Measurements from ENCODE around the gene FCHSD2.

Gene FCHSD2

DNA sequence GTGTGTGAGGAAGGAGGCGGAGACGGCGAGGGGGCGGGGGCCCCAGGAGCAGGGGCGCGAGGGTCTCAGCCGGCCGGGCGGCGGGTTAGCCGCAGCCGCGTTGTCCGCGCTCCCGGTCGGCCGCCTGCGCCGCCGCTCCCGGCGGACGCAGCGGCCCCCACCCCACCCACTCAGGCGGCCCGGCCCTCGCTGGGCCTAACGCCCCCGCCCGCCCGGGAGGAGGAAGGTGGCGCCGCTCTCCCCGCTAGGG lies at the start of gene FCHSD2:
FCHSD2 (minus strand) TSS at position 191 of the 250 bp plus-strand sequence. CDS start 441 bp downstream, outside the sequence.
- Mint-ChIP-seq H3K9me3 (no peaks in the 10 kb centered on the region), H3K27ac (peak within 1 kb of the TSS; percentile 94 to 96), H3K4me1 (peaks cover 48% of the 10 kb centered on the region), H3K27me3 (peaks cover 8% of the 10 kb centered on the region), H3K4me3 (peak within 1 kb of the TSS; percentile 89 to 92)
- no peak for ATAC-seq
- no peak for DNase-seq

DNA sequence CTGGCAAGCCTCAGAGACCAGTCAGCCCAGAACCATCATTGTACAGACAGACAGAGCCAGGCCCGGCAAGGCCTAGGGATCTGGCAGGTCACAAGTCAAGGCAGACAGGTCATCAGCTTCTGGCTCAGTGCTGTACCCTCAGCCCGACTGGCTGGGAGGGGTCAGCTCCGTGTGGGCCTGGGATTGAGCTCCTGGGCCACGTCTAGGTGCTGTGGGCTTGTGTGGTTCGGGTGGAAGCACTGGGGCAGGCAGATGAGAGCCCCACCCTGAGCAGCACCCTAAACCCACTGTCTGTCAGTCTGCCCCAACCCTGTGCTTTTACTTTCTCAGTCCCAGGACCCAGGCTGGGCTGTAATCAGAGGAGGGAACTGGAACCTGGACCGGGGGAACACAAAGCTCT lies 49.0 kb upstream of the FCHSD2 start:
- Mint-ChIP-seq H3K27ac (peak overlapping the region in 1 of 2 donors; percentile 59), H3K4me3 (no peak overlapping the region), H3K9me3 (no peaks in the 10 kb centered on the region), H3K4me1 (no peaks in the 10 kb centered on the region), H3K27me3 (peaks cover 18% of the 10 kb centered on the region)
- ATAC-seq (no peak), DNase-seq (no peak)

DNA sequence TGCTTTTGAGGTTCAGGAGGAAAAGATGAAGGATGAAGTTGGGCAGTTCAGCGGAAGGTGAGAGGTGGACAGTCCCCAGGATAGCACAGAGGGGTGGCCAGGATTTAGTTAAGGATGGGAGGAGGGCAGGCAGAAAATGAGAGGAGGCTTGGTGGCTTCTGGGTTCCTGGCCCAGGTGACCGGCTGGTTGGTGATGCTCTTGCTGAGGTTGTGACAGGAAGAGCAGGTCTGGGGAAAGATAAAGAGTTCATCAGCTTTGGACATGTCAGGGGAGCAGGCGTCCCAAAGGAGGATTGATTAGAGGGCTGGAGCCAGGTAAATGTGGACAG lies 48.4 kb upstream of the FCHSD2 start:
- no peak overlapping the region for H3K27ac Mint-ChIP-seq

DNA sequence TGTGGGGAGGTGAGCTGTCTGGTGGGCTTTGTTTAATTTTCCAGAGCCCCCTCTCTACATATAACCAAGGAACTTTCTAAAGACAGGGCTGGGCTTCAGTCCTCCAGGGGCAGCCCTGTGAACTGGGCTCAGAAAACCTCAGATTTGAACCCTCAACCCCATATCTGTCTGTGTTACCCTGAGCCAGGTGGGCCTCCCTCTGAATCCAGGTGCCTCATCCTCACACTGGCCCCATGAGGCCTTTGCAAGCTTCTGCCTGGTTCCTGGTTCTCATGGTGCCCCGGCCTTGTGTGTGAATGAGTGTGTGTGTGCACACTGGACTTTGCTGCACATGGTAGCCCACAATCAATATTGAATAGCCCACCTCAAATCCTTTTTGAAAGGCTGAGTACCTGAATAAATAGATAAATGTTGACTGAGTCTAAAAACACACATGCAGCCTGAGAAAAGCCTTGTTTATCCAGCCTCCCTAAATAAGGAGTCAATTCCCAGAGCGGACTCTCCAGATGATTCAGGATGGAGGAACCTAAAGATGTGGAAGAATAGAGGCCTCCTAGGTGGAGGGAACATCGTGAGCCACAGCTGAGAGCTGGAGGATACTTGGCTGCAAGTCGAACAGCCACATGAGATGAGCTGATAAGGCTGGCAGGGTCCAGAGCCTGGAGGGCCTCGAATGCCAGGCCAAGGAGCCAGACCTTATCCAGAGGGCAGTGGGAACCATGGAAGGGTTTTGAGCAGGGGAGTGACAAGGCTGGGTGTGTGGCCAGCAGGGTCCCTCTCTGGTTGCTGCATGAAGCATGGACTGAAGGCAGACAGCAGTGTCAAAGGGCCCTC lies 47.8 kb upstream of the FCHSD2 start:
- no peak overlapping the region for H3K4me3 Mint-ChIP-seq
- ATAC-seq = no peak
- no peak for DNase-seq
- peaks cover 27% of the 10 kb centered on the region for H3K27me3 Mint-ChIP-seq
- H3K9me3 Mint-ChIP-seq = no peaks in the 10 kb centered on the region
- peak overlapping the region in 1 of 2 donors; percentile 43 for H3K27ac Mint-ChIP-seq
- peaks cover 4% of the 10 kb centered on the region for H3K4me1 Mint-ChIP-seq

More for the DNA sequence above, 48.4 kb upstream of the FCHSD2 start:
- Mint-ChIP-seq H3K4me1 (no peaks in the 10 kb centered on the region), H3K4me3 (no peak overlapping the region), H3K9me3 (no peaks in the 10 kb centered on the region), H3K27me3 (peaks cover 22% of the 10 kb centered on the region)
- ATAC-seq (no peak), DNase-seq (no peak)

DNA sequence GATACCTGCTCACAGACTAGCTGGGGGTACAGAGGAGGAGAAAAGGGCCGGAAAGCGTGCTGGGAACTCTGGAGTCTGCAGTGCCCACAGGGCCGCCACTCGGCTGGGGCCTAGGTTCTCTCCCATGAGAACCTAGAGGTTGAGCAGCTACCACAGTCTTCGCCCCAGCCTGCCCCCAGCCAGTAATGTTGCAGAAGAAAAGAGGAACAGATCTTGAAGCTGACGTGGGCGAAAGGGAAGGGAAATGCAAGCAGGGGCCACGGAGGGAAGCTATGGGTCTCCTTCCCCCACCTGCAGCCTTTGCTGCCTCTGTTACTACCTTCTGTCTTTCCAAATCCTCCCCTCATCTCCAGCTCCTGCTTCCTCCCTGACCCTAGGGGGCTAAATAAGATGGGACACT lies 47.2 kb upstream of the FCHSD2 start:
- H3K27ac Mint-ChIP-seq = peak overlapping the region in 1 of 2 donors; percentile 43
- ATAC-seq (no peak), DNase-seq (no peak)
- H3K27me3 Mint-ChIP-seq = peaks cover 33% of the 10 kb centered on the region
- H3K4me3 Mint-ChIP-seq = no peak overlapping the region
- H3K9me3 Mint-ChIP-seq = no peaks in the 10 kb centered on the region
- H3K4me1 Mint-ChIP-seq = peaks cover 6% of the 10 kb centered on the region

DNA sequence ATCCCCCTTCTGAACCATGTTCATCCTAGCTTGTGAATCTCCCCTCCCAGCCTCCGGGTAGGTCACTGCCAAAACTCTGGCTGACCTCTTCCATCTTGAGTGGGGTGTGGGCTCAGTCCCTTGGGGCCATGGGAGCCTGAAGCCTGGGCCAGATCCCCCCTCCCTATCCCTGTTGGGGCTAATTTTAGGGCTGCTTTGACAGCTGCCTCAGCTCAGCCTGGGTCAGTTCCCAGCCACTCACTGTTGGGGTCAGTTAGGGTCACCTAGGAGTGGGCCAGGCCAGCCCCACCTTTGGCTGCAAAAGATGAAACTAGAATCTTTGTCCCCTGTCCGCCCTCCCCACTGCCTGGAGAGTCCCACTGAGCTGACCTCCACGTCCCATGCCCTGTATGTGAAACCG lies 46.2 kb upstream of the FCHSD2 start:
- Mint-ChIP-seq H3K4me1 (peaks cover 6% of the 10 kb centered on the region), H3K27ac (no peak overlapping the region), H3K27me3 (peaks cover 42% of the 10 kb centered on the region), H3K4me3 (no peak overlapping the region), H3K9me3 (no peaks in the 10 kb centered on the region)
- ATAC-seq = no peak
- no peak for DNase-seq

DNA sequence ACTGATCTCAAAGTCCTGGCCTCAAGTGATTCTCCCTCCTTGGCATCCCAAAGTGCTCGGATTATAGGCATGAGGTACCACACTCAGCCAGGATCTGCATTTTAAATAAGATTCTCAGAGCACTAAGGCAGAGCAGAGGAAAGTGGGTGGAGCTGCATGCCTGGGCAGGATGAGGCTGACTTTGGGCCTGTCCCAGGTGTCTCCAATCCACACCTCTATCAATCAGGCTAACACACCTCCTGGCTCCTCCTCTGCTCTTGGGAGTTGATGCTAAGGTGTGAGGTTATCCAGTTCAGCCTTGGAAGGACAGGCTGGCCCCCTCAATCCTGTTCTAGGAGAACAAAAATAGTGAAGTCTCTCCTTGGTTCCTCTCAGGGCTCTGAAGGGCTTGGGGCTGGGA lies 45.7 kb upstream of the FCHSD2 start:
- ATAC-seq (no peak), DNase-seq (no peak)
- no peak overlapping the region for H3K27ac Mint-ChIP-seq
- peaks cover 46% of the 10 kb centered on the region for H3K27me3 Mint-ChIP-seq
- no peaks in the 10 kb centered on the region for H3K9me3 Mint-ChIP-seq
- H3K4me1 Mint-ChIP-seq = peaks cover 6% of the 10 kb centered on the region
- H3K4me3 Mint-ChIP-seq = no peak overlapping the region

DNA sequence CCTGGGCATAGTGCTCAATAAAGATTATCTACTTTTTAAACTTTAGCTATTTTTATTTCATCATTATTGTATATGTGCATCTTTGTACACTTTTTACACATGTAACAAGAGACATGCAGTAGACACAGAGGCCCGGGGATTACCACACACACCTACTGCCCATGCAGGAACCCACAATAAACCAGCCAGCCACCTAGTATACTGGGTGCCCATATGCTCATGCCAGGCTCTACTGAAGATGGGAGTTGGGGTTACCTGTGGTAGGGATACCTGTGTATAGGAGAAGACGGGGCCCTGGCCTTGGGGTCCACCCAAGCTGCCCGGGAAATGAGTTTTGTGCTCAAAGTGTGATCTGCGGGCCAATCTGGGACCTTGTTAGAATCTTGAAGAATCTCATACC lies 44.8 kb upstream of the FCHSD2 start:
- peaks cover 49% of the 10 kb centered on the region for H3K27me3 Mint-ChIP-seq
- peaks cover 6% of the 10 kb centered on the region for H3K4me1 Mint-ChIP-seq
- DNase-seq = no peak
- no peaks in the 10 kb centered on the region for H3K9me3 Mint-ChIP-seq
- no peak for ATAC-seq
- H3K27ac Mint-ChIP-seq = no peak overlapping the region
- H3K4me3 Mint-ChIP-seq = no peak overlapping the region

DNA sequence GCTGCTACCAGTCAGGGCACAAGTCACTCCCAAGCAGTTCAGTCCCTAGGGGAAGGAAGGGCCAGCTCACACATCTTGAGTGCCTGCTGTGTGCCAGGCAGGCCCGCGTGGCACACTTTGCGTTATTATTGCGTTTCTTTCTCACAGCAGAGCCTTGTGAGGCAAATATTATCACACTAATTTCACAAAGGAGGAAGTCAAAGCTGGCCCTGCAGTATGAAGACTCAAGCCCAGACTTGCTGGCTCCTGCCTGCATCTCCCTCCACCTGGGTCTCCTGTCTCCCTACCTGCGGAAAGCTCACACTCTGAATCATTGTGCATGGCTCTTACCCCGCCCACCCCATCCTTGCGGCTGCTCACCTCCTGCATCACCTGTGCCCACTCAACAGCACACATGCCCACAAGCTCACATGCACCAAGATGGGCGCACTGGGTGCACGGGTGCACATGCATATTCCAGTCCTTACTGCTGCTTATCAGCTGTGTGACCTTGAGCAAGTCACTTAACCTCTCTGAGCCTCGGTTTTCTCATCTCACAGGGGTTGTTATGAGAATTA lies 44.3 kb upstream of the FCHSD2 start:
- Mint-ChIP-seq H3K4me3 (no peak overlapping the region), H3K27me3 (peaks cover 49% of the 10 kb centered on the region), H3K9me3 (no peaks in the 10 kb centered on the region), H3K27ac (no peak overlapping the region), H3K4me1 (peaks cover 6% of the 10 kb centered on the region)
- ATAC-seq (no peak), DNase-seq (no peak)

DNA sequence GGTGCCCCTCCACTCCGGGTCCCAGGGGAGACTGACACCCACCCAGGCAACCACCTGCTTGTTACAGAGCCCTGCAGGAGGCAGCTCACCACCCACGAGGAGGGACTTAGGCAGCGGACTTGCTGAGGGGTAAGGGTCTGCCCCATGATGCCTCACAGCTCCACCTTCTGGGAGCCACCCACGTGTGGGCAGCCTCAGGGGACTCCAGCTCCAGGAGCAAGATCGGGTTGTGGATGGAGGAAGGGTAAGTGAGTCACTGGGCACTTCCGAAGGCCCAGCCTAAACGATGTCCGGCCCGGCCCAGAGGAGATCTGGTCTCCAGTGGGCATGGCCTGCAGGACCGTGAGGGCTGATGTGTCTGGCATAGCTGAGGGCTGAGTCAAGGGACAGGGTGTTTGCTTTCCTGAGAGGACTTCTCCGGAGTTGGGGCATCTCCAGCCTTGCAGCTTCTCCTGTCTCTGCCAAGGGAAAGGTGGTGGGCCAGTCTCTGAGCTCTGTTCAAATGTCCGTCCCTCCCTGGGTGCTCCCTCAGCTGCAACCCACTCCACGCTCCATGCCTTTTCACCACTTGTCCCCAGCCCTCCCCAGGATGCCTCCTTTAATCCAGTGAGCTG lies 43.7 kb upstream of the FCHSD2 start:
- peak; percentile 22 for ATAC-seq
- Mint-ChIP-seq H3K27ac (no peak overlapping the region), H3K9me3 (no peaks in the 10 kb centered on the region), H3K27me3 (peaks cover 49% of the 10 kb centered on the region), H3K4me1 (peaks cover 6% of the 10 kb centered on the region), H3K4me3 (no peak overlapping the region)
- DNase-seq = no peak

DNA sequence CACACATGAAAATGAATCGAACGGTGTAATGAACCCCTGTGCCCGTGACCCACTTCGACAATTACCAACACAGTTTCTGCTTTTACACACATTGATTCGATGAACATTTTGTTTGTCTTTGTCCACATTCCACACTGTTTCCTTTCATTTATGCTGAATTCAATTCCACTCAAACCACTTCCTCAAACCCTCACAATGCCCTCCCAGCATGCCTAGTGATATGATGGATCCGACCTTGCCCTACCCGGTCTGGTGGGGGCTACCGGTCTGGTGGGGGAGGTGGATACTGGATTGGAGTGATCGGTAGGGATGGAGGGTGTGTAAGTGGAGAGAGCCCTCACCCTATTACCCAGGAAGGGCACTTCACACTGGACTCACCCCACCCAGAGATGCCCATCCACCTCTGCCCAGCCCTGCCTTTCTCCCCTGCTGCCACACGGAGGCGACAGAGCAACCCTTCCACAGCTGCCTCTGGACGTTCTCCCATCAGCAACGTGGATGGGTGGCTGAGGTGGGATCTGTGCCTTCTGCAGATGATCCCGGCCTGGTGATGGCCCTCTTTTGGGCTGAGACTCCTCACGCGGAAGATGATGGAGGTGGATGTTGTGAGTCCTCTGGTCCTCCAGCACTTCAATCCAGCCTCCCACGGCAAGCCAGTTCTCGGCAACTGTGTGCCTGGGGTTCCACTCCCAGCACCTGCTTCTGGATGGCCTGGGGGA lies 43.0 kb upstream of the FCHSD2 start:
- DNase-seq (peak; percentile 59 to 63), ATAC-seq (peak; percentile 87)
- Mint-ChIP-seq H3K4me3 (peak overlapping the region in 1 of 2 donors; percentile 56), H3K9me3 (no peaks in the 10 kb centered on the region), H3K27ac (no peak overlapping the region), H3K4me1 (peaks cover 6% of the 10 kb centered on the region), H3K27me3 (peaks cover 42% of the 10 kb centered on the region)

DNA sequence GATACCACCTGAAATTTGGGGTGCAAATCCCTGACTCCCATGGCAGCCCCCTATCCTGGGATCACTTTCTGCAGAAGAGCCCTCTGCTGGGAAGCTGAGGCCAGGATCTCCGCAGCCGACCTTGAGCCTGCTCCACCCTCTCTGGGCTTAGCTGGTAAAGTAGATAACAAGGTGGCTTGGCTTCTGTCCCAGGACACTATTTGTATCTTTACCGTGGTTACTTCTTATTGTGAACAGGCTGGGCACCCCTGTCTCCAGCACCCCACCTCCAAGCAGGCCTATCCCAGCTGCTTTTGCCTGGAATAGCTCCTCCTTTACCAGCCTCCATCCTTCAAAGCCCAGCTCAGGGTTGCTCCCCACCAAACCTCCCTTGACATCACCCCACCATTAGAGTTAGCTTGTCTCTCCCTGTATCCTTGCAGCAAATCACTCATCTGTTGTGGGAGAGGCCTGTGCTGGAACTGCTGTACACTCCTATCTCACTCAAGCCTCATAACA lies 40.8 kb upstream of the FCHSD2 start:
- ATAC-seq (no peak), DNase-seq (no peak)
- Mint-ChIP-seq H3K27ac (no peak overlapping the region), H3K4me3 (no peak overlapping the region), H3K4me1 (peaks cover 11% of the 10 kb centered on the region), H3K27me3 (peaks cover 39% of the 10 kb centered on the region), H3K9me3 (no peaks in the 10 kb centered on the region)

DNA sequence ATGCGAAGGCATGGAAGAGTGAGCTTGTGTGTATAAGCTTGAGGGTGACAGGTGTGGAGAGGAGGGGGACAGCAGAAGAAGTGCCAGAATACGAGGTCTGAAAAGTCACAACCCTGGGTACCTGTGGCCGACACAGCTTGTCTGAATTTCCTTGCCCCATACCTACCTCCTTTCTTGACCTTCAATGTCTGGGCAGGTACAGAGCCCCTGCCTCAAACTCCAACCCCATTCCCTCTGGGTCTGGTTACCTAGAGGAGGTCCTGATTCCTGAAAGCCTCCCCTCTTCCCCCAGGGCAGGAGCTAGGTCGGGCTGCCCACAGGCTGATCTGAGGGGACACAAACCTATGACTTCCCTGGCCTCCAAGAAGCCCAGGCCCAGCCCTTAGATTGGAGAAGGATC lies 36.6 kb upstream of the FCHSD2 start:
- peaks cover 11% of the 10 kb centered on the region for H3K27me3 Mint-ChIP-seq
- no peaks in the 10 kb centered on the region for H3K9me3 Mint-ChIP-seq
- H3K4me1 Mint-ChIP-seq = peaks cover 18% of the 10 kb centered on the region
- H3K4me3 Mint-ChIP-seq = no peak overlapping the region
- DNase-seq (no peak), ATAC-seq (no peak)
- no peak overlapping the region for H3K27ac Mint-ChIP-seq

DNA sequence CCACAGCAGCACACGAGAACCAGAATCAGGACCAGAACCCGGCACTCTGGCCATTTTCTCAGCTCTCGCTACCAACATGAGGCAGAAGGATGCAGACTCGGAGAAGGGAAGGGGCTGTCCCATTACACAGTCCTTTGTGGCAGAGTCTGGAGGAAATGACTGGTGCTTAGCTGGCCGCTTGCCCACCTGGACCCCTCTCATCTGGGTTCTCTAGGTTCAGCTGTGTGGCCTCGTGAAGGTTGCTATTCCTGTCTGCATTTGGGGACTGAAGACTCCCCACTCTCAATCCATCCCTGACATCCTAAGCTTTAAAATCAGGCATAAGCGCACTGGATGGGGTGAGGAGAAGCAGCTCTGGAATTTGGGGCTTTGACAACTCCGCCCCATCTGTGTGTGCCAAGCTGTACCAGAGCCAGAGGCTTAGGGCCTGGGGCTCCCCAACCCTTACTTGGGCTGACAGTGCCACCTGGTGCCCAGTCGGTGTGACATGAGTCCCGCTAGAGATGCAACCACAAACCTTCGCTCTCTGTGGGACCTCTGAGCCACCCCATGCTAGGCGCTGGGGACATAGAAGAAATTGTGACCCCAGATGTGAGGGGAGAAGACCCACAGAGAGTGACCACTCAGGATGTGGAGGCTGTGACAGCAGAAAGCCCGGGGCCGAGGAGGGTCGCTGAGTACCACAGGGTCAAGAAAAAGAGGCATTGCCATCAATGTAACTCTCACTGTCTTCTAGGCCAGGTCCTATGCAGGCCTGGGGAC lies 35.8 kb upstream of the FCHSD2 start:
- Mint-ChIP-seq H3K4me3 (no peak overlapping the region), H3K27ac (no peak overlapping the region), H3K9me3 (no peaks in the 10 kb centered on the region), H3K27me3 (peaks cover 4% of the 10 kb centered on the region), H3K4me1 (peaks cover 18% of the 10 kb centered on the region)
- ATAC-seq (peak; percentile 99), DNase-seq (peak; percentile 70 to 84)

DNA sequence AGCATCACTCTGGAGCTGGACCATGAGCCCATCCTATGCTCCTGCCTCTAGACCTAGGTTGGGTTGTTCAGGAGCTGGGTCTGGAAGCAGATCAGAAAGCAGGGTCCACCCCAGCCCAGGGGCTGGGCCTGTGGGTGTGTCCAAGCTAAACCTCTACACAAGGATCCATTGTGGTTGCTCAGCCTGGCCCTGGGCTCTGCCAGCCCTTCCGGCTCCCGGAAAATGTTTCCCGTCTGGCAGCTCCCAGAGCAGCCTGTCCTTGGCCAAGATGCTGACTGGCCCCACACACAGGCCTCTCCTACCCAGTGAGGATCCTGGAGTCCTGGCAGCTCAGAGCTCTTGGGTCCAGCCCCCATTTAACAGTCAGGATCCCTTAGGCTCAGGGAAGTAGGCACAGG lies 35.3 kb upstream of the FCHSD2 start:
- peaks cover 18% of the 10 kb centered on the region for H3K4me1 Mint-ChIP-seq

More for the DNA sequence above, 35.3 kb upstream of the FCHSD2 start:
- DNase-seq = no peak
- Mint-ChIP-seq H3K27me3 (no peaks in the 10 kb centered on the region), H3K9me3 (no peaks in the 10 kb centered on the region), H3K27ac (no peak overlapping the region), H3K4me3 (no peak overlapping the region)
- no peak for ATAC-seq
